Choroid plexus epithelial cell (primary cell): ENCODE measurements around the gene DNALI1.
"Not testable (repeated sequence)": the region's sequence is repeated elsewhere in the genome, so short reads cannot be mapped to it uniquely, and the experiment has no call there.

Experiments used
- DNase-seq: peaks from one replicate; pipeline ENCODE4 v3.0.0-alpha.2; 2010; ENCODE audit warnings: low read depth
- H3K4me3 ChIP-seq: 2 replicates; pipeline ENCODE4 v1.5.1; 2011; ENCODE audit warnings: low read depth, mild to moderate bottlenecking, control low read depth, low read length, moderate library complexity
- CTCF ChIP-seq: conservative IDR thresholded peaks from 2 replicates; pipeline ENCODE4 v1.5.1; 2011; ENCODE audit warnings: low read depth, mild to moderate bottlenecking, control low read depth, inconsistent platforms, low read length, moderate library complexity

The DNALI1 gene

GRCh38 chr1:37545019-37545418, 11.7 kb upstream of the DNALI1 start:
- no peak overlapping the region for H3K4me3 ChIP-seq
- no peak for TF ChIP-seq CTCF
- DNase-seq = no peak

- no peak for DNase-seq
- TF ChIP-seq CTCF = no peak
- no peak overlapping the region for H3K4me3 ChIP-seq
These were observed 7.4 kb upstream of the DNALI1 start for GRCh38 chr1:37549341-37549740.

GRCh38 chr1:37553598-37553926, 3.2 kb upstream of the DNALI1 start:
- no peak for TF ChIP-seq CTCF
- peak overlapping the region; percentile 100 for H3K4me3 ChIP-seq
- DNase-seq = no peak

- TF ChIP-seq CTCF = no peak
- H3K4me3 ChIP-seq = peak within 1 kb of the TSS; percentile 100
- peak; percentile 95 for DNase-seq
These were observed 2.6 kb upstream of the DNALI1 start, which contains the start of gene SNIP1 for GRCh38 chr1:37553927-37554808. Gene SNIP1 (minus strand): TSS chr1:37554293. CDS start chr1:37554229, 64 bp downstream.

GRCh38 chr1:37557402-37557801, 662 bp downstream of the DNALI1 start:
- TF ChIP-seq CTCF = no peak

GRCh38 chr1:37558411-37558810, 1.7 kb downstream of the DNALI1 start:
- TF ChIP-seq CTCF = no peak
- no peak overlapping the region for H3K4me3 ChIP-seq
- no peak for DNase-seq

More at GRCh38 chr1:37557402-37557801, 662 bp downstream of the DNALI1 start:
- peak overlapping the region; percentile 60 for H3K4me3 ChIP-seq
- DNase-seq = no peak

- H3K4me3 ChIP-seq = no peak overlapping the region
- no peak for DNase-seq
- no peak for TF ChIP-seq CTCF
These were observed 2.3 kb downstream of the DNALI1 start for GRCh38 chr1:37559080-37559479.

GRCh38 chr1:37559957-37560379, 3.2 kb downstream of the DNALI1 start:
- DNase-seq, H3K4me3 ChIP-seq: not testable (repeated sequence)
